Stimulated activated CD8-positive, alpha-beta memory T cell treated with anti-CD3 and anti-CD28 coated beads, Interleukin-4, amount 100 ng/mL, for 24 hours (primary cell): ENCODE measurements around the gene ZCCHC14.
"Not testable (repeated sequence)": the region's sequence is repeated elsewhere in the genome, so short reads cannot be mapped to it uniquely, and the experiment has no call there.

Experiments
- DNase-seq: peaks from one replicate; pipeline ENCODE4 v3.0.0-alpha.2; 2020; ENCODE audit warnings: low read depth

The ZCCHC14 gene

GRCh38 chr16:87477209-87477981 lies 15.4 kb downstream of the ZCCHC14 start:
- DNase-seq, result not testable (repeated sequence)

GRCh38 chr16:87474566-87474996 lies 18.2 kb downstream of the ZCCHC14 start:
- no peak for DNase-seq

GRCh38 chr16:87474017-87474416 lies 18.8 kb downstream of the ZCCHC14 start:
- no peak for DNase-seq

GRCh38 chr16:87472935-87473334 lies 19.9 kb downstream of the ZCCHC14 start:
- no peak for DNase-seq

GRCh38 chr16:87472142-87472778 lies 20.6 kb downstream of the ZCCHC14 start:
- DNase-seq, result no peak

- DNase-seq, result no peak
Measured at GRCh38 chr16:87471278-87472141, 21.3 kb downstream of the ZCCHC14 start.

- no peak for DNase-seq
Measured at GRCh38 chr16:87470332-87470731, 22.5 kb downstream of the ZCCHC14 start.

GRCh38 chr16:87469169-87469568 lies 23.7 kb downstream of the ZCCHC14 start:
- DNase-seq, result no peak

GRCh38 chr16:87468550-87468949 lies 24.3 kb downstream of the ZCCHC14 start:
- DNase-seq, result no peak

- DNase-seq, result no peak
Measured at GRCh38 chr16:87466975-87467501, 25.8 kb downstream of the ZCCHC14 start.

- DNase-seq, result no peak
Measured at GRCh38 chr16:87465879-87466278, 26.9 kb downstream of the ZCCHC14 start.

GRCh38 chr16:87465306-87465705 lies 27.5 kb downstream of the ZCCHC14 start:
- no peak for DNase-seq

- DNase-seq, result peak; percentile 19
Measured at GRCh38 chr16:87464691-87465300, 28.0 kb downstream of the ZCCHC14 start.

GRCh38 chr16:87463722-87464690 lies 28.8 kb downstream of the ZCCHC14 start:
- no peak for DNase-seq

GRCh38 chr16:87461466-87461991 lies 31.3 kb downstream of the ZCCHC14 start:
- no peak for DNase-seq

- no peak for DNase-seq
Measured at GRCh38 chr16:87460936-87461335, 31.9 kb downstream of the ZCCHC14 start.

- DNase-seq, result no peak
Measured at GRCh38 chr16:87459833-87460232, 33.0 kb downstream of the ZCCHC14 start.

- no peak for DNase-seq
Measured at GRCh38 chr16:87459027-87459426, 33.8 kb downstream of the ZCCHC14 start.

GRCh38 chr16:87458424-87458915 lies 34.4 kb downstream of the ZCCHC14 start:
- DNase-seq, result no peak

- DNase-seq, result peak; percentile 27
Measured at GRCh38 chr16:87457709-87458423, 35.0 kb downstream of the ZCCHC14 start.
